Measurements from ENCODE around the gene PSENEN.

GRCh38 chr19:35742121-35742724 lies 3.2 kb upstream of the PSENEN start, which contains the start of gene IGFLR1:
- TF ChIP-seq, protein P1, sequence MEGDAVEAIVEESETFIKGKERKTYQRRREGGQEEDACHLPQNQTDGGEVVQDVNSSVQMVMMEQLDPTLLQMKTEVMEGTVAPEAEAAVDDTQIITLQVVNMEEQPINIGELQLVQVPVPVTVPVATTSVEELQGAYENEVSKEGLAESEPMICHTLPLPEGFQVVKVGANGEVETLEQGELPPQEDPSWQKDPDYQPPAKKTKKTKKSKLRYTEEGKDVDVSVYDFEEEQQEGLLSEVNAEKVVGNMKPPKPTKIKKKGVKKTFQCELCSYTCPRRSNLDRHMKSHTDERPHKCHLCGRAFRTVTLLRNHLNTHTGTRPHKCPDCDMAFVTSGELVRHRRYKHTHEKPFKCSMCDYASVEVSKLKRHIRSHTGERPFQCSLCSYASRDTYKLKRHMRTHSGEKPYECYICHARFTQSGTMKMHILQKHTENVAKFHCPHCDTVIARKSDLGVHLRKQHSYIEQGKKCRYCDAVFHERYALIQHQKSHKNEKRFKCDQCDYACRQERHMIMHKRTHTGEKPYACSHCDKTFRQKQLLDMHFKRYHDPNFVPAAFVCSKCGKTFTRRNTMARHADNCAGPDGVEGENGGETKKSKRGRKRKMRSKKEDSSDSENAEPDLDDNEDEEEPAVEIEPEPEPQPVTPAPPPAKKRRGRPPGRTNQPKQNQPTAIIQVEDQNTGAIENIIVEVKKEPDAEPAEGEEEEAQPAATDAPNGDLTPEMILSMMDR (conservative IDR thresholded peaks at IDR 0.05; ENCODE audit: low read depth in 2 of 2): no peak
- TF ChIP-seq EZH2 (IDR thresholded peaks at IDR 0.05; ENCODE audit: low read depth, unreplicated experiment): no peak

Data from GM23338 (cell line).